HepG2 (cell line): ENCODE results near the gene AGRN. TPM values are rescaled to one million over a fixed set of nuclear protein-coding genes. Genes with fewer than 3 reads are reported as not detected.

Source experiments
- ADNP ChIP-seq: sonication (generic); formaldehyde crosslinking; IDR thresholded peaks from 2 replicates; pipeline ENCODE4 v1.4.0; 2020; ENCODE audit warnings: missing genetic modification reagents
- KDM1A ChIP-seq: IDR thresholded peaks from 2 replicates; pipeline ENCODE4 v1.6.1; 2016; ENCODE audit warnings: missing compliant biosample characterization
- MAF1 ChIP-seq: sonication (generic); formaldehyde crosslinking; IDR thresholded peaks from 2 replicates; pipeline ENCODE4 v1.5.0; 2020; ENCODE audit warnings: missing genetic modification reagents, borderline replicate concordance
- NFRKB ChIP-seq: fragments of 450-650 bp; IDR thresholded peaks from 2 replicates; pipeline ENCODE4 v1.6.1; 2017
- RFX5 ChIP-seq: IDR thresholded peaks from 2 replicates; pipeline ENCODE4 v1.6.1; 2011; ENCODE audit warnings: low read depth, low read length, improper control_type of control experiment
- SP2 ChIP-seq: sonication (generic); formaldehyde crosslinking; IDR thresholded peaks from 2 replicates; pipeline ENCODE4 v1.5.1; 2020; ENCODE audit warnings: mild to moderate bottlenecking, missing genetic modification reagents
- SYNCRIP ChIP-seq: fragments of 200-400 bp; formaldehyde crosslinking; IDR thresholded peaks from 2 replicates; pipeline ENCODE4 v1.6.1; 2018; ENCODE audit warnings: mild to moderate bottlenecking, low read depth, low read length; ENCODE audit not compliant: insufficient read depth
- ZFP62 ChIP-seq: sonication (generic); formaldehyde crosslinking; IDR thresholded peaks from 2 replicates; pipeline ENCODE4 v1.4.0; 2020; ENCODE audit warnings: missing genetic modification reagents
- ZFP90 ChIP-seq: sonication (generic); formaldehyde crosslinking; IDR thresholded peaks from 2 replicates; pipeline ENCODE4 v1.8.0; 2022; ENCODE audit warnings: missing genetic modification reagents, mild to moderate bottlenecking, inconsistent platforms, borderline replicate concordance
- ZNF12 ChIP-seq: sonication (generic); formaldehyde crosslinking; IDR thresholded peaks from 2 replicates; pipeline ENCODE4 v1.5.0; 2020; ENCODE audit warnings: missing genetic modification reagents
- ZNF224 ChIP-seq: sonication (generic); formaldehyde crosslinking; IDR thresholded peaks from 2 replicates; pipeline ENCODE4 v1.5.0; 2020; ENCODE audit warnings: mild to moderate bottlenecking, missing genetic modification reagents
- ZNF326 ChIP-seq: sonication (generic); formaldehyde crosslinking; IDR thresholded peaks from 2 replicates; pipeline ENCODE4 v1.4.0; 2020; ENCODE audit warnings: missing genetic modification reagents, borderline replicate concordance
- ZNF33A ChIP-seq: sonication (generic); formaldehyde crosslinking; IDR thresholded peaks from 2 replicates; pipeline ENCODE4 v1.5.1; 2020; ENCODE audit warnings: missing genetic modification reagents, mild to moderate bottlenecking, moderate library complexity, borderline replicate concordance
- ZNF589 ChIP-seq: sonication (generic); formaldehyde crosslinking; conservative IDR thresholded peaks from 2 replicates; pipeline ENCODE4 v1.8.0; 2022; ENCODE audit warnings: mild to moderate bottlenecking, moderate library complexity, missing genetic modification reagents
- ZNF724P ChIP-seq: sonication (generic); formaldehyde crosslinking; IDR thresholded peaks from 2 replicates; pipeline ENCODE4 v1.8.0; 2022; ENCODE audit warnings: missing genetic modification reagents, borderline replicate concordance
- ZSCAN9 ChIP-seq: IDR thresholded peaks from 2 replicates; pipeline ENCODE4 v1.6.1; 2016; ENCODE audit warnings: borderline replicate concordance
- polyA plus RNA-seq, 8 experiments: library from polyadenylated mRNA; depleted of rRNA in 3 of 8; stranded (reverse) in 7 of 8; unstranded in 1 of 8; fragments of >200 nt; fragmentation: Illumina TruSeq in 4 of 8; extraction: Trizol in 4 of 8; gene quantifications; 2 replicates each; pipeline versions ENCODE4 v1.2.1 to v1.2.3, GENCODE V29; 2011 to 2016; ENCODE audit warnings: low read depth in 4 of 8, missing spikeins in 1 of 8, mixed read lengths in 1 of 8; ENCODE audit not compliant: insufficient read depth in 1 of 8
- total RNA-seq, 5 experiments: library from RNA; depleted of rRNA; stranded (reverse); fragments of >200 nt; fragmentation: Illumina TruSeq; extraction: Trizol; gene quantifications; 2 replicates each; pipeline ENCODE4 v1.2.3, GENCODE V29; 2016; ENCODE audit warnings: low read depth in 1 of 5
- TF ChIP-seq, protein P1 (sequence below): sonication (generic); formaldehyde crosslinking; IDR thresholded peaks from 2 replicates; pipeline ENCODE4 v1.5.0; 2020; ENCODE audit warnings: missing genetic modification reagents
- TF ChIP-seq, protein P2 (sequence below): IDR thresholded peaks from 2 replicates; pipeline ENCODE4 v1.6.1; 2016; ENCODE audit warnings: mild to moderate bottlenecking, missing biosample characterization, missing genetic modification reagents
- TF ChIP-seq, protein P3 (sequence below): sonication (generic); formaldehyde crosslinking; IDR thresholded peaks from 2 replicates; pipeline ENCODE4 v1.4.0; 2020; ENCODE audit warnings: missing genetic modification reagents, borderline replicate concordance
- TF ChIP-seq, protein P4 (sequence below): sonication (generic); formaldehyde crosslinking; IDR thresholded peaks from 2 replicates; pipeline ENCODE4 v1.4.0; 2020; ENCODE audit warnings: low read depth, mild to moderate bottlenecking, missing genetic modification reagents
- TF ChIP-seq, protein P5 (sequence below): sonication (generic); formaldehyde crosslinking; IDR thresholded peaks from 2 replicates; pipeline ENCODE4 v1.8.0; 2022; ENCODE audit warnings: mild to moderate bottlenecking, missing genetic modification reagents; ENCODE audit not compliant: insufficient replicate concordance

AGRN gene
- total and polyA plus RNA-seq, 2 of the 13 experiments (the other 11 are each of a cell fraction or from before 2014, with no cell fraction given): 29.8 to 65.2 TPM

DNA sequence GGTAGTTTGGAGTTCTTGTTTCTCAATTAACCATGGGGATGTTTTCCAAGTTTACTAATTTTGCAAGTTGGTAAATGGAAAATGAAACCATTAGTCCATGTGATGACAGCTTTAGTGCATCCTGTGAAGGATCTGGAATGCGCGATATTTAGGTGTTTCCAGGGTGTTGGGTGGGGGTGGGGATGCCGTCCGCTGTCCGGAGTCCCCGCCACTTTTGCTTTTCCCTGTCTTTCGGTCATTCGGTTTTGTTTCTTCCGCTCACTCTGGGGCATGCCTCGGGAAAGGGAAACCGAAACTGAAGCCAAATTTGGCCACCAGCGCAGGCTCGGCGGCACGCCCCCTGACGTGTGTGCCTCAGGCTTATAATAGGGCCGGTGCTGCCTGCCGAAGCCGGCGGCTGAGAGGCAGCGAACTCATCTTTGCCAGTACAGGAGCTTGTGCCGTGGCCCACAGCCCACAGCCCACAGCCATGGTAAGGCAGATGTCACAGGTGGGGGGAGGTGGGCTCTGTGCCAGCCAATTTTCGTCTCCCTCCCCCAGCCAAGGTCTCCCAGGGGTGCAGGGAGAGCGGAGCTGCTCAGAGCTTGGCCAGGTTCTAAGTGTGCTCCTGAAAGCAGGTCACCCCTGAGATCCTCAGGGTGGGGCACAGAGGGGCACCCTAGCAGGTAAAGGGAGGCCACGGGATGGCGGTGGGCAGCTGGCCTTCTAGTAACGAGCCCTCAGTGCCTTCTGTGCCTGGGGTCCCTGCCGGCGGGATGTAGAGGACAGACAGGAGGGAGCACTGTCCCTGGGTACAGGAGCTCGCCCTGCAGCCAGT is 6.6 kb upstream of the AGRN start, which contains the start of gene ISG15 (continued):
- TF ChIP-seq, protein P1, sequence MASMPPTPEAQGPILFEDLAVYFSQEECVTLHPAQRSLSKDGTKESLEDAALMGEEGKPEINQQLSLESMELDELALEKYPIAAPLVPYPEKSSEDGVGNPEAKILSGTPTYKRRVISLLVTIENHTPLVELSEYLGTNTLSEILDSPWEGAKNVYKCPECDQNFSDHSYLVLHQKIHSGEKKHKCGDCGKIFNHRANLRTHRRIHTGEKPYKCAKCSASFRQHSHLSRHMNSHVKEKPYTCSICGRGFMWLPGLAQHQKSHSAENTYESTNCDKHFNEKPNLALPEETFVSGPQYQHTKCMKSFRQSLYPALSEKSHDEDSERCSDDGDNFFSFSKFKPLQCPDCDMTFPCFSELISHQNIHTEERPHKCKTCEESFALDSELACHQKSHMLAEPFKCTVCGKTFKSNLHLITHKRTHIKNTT: no peak
- TF ChIP-seq ADNP (CRISPR knock-in tag): no peak
- TF ChIP-seq, protein P2, sequence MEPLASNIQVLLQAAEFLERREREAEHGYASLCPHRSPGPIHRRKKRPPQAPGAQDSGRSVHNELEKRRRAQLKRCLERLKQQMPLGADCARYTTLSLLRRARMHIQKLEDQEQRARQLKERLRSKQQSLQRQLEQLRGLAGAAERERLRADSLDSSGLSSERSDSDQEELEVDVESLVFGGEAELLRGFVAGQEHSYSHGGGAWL (CRISPR knock-in tag): no peak; the same call in 1 of the 2 replicates
- TF ChIP-seq ZNF589 (CRISPR knock-in tag): no peak
- no peak for TF ChIP-seq NFRKB
- no peak for TF ChIP-seq SYNCRIP
- TF ChIP-seq, protein P3, sequence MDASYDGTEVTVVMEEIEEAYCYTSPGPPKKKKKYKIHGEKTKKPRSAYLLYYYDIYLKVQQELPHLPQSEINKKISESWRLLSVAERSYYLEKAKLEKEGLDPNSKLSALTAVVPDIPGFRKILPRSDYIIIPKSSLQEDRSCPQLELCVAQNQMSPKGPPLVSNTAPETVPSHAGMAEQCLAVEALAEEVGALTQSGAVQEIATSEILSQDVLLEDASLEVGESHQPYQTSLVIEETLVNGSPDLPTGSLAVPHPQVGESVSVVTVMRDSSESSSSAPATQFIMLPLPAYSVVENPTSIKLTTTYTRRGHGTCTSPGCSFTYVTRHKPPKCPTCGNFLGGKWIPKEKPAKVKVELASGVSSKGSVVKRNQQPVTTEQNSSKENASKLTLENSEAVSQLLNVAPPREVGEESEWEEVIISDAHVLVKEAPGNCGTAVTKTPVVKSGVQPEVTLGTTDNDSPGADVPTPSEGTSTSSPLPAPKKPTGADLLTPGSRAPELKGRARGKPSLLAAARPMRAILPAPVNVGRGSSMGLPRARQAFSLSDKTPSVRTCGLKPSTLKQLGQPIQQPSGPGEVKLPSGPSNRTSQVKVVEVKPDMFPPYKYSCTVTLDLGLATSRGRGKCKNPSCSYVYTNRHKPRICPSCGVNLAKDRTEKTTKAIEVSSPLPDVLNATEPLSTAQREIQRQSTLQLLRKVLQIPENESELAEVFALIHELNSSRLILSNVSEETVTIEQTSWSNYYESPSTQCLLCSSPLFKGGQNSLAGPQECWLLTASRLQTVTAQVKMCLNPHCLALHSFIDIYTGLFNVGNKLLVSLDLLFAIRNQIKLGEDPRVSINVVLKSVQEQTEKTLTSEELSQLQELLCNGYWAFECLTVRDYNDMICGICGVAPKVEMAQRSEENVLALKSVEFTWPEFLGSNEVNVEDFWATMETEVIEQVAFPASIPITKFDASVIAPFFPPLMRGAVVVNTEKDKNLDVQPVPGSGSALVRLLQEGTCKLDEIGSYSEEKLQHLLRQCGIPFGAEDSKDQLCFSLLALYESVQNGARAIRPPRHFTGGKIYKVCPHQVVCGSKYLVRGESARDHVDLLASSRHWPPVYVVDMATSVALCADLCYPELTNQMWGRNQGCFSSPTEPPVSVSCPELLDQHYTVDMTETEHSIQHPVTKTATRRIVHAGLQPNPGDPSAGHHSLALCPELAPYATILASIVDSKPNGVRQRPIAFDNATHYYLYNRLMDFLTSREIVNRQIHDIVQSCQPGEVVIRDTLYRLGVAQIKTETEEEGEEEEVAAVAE: peak; percentile 37; the same call in 1 of the 2 replicates
- no peak for TF ChIP-seq ZNF33A (CRISPR knock-in tag)
- 0 out of 2 replicates have a peak, but pooled peaks have one; percentile 61 for TF ChIP-seq ZFP90 (CRISPR knock-in tag)
- no peak for TF ChIP-seq RFX5
- TF ChIP-seq SP2 (CRISPR knock-in tag): no peak
- no peak for TF ChIP-seq MAF1 (CRISPR knock-in tag)
- TF ChIP-seq, protein P4, sequence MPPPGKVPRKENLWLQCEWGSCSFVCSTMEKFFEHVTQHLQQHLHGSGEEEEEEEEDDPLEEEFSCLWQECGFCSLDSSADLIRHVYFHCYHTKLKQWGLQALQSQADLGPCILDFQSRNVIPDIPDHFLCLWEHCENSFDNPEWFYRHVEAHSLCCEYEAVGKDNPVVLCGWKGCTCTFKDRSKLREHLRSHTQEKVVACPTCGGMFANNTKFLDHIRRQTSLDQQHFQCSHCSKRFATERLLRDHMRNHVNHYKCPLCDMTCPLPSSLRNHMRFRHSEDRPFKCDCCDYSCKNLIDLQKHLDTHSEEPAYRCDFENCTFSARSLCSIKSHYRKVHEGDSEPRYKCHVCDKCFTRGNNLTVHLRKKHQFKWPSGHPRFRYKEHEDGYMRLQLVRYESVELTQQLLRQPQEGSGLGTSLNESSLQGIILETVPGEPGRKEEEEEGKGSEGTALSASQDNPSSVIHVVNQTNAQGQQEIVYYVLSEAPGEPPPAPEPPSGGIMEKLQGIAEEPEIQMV (CRISPR knock-in tag): no peak
- no peak for TF ChIP-seq ZNF224 (CRISPR knock-in tag)
- TF ChIP-seq, protein P5, sequence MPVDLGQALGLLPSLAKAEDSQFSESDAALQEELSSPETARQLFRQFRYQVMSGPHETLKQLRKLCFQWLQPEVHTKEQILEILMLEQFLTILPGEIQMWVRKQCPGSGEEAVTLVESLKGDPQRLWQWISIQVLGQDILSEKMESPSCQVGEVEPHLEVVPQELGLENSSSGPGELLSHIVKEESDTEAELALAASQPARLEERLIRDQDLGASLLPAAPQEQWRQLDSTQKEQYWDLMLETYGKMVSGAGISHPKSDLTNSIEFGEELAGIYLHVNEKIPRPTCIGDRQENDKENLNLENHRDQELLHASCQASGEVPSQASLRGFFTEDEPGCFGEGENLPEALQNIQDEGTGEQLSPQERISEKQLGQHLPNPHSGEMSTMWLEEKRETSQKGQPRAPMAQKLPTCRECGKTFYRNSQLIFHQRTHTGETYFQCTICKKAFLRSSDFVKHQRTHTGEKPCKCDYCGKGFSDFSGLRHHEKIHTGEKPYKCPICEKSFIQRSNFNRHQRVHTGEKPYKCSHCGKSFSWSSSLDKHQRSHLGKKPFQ (CRISPR knock-in tag): no peak
- TF ChIP-seq ZNF12 (CRISPR knock-in tag): no peak
- no peak for TF ChIP-seq ZNF326
- TF ChIP-seq KDM1A (CRISPR knock-in tag): no peak
- no peak for TF ChIP-seq ZNF724P (CRISPR knock-in tag)
- TF ChIP-seq ZSCAN9 (CRISPR knock-in tag): 0 out of 2 replicates have a peak, but pooled peaks have one; percentile 60
- no peak for TF ChIP-seq ZFP62
